HFFc6 (cell line): ENCODE measurements around the gene HEATR5B. TPM values are rescaled to one million over a fixed set of nuclear protein-coding genes. Genes with fewer than 3 reads are reported as not detected.

Source experiments
- DNase-seq: peaks from one replicate; pipeline ENCODE4 v3.0.0-alpha.2; 2018
- H3K27ac Mint-ChIP-seq: 2 replicates; pipeline ENCODE4 v1.8.0; 2020; ENCODE audit warnings: mild to moderate bottlenecking, mixed read lengths
- H3K27me3 Mint-ChIP-seq: 2 replicates; pipeline ENCODE4 v1.8.0; 2021; ENCODE audit warnings: mild to moderate bottlenecking, moderate library complexity, mixed read lengths; ENCODE audit not compliant: insufficient read depth
- H3K36me3 Mint-ChIP-seq: 2 replicates; pipeline ENCODE4 v1.8.0; 2021; ENCODE audit warnings: low read depth, mixed read lengths
- H3K4me1 Mint-ChIP-seq: 2 replicates; pipeline ENCODE4 v1.8.0; 2020; ENCODE audit warnings: low read depth, mixed read lengths
- H3K4me3 Mint-ChIP-seq: 2 replicates; pipeline ENCODE4 v1.8.0; 2020; ENCODE audit warnings: mild to moderate bottlenecking, moderate library complexity, mixed read lengths
- H3K9me3 Mint-ChIP-seq: 2 replicates; pipeline ENCODE4 v1.8.0; 2020; ENCODE audit warnings: mild to moderate bottlenecking, mixed read lengths
- total RNA-seq, 6 experiments: library from RNA; stranded (reverse); fragmentation: NEBNext Ultra II Directional; extraction: Animal tissue kit (Norgen Biotek cat#: 25700); gene quantifications; 2 replicates in 1 of 6; 3 replicates in 5 of 6; pipeline ENCODE4 v1.2.3, GENCODE V29; 2021
- TF ChIP-seq, protein P1 (sequence below): fragments of 200-600 bp; sonication (generic); IDR thresholded peaks from 2 replicates; pipeline ENCODE4 v1.5.0; 2021; ENCODE audit warnings: antibody characterized with exemption, mild to moderate bottlenecking

HEATR5B gene
- total RNA-seq, 6 experiments from 2014 or later: 9.9 to 12.5 (median 12.1) TPM

DNA sequence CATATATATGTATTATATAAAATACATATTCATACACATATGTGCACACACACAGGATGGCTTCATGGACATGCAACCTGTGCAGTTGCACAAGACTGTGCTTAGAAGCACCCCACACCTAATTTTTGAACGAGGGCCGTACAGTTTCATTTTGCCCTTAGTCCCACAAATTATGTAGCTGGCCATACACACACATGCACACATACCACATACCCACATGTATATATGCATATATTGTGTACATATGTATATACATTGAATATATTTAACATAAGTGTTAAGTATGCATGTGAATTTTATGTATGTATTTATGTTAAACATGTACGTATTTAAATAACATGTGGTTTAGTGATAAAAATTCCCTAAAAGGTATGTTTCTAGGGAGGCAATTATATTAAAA, 18.4 kb upstream of the HEATR5B start:
- no peaks in the 10 kb centered on the region; the same call in 1 of the 2 replicates for H3K27me3 Mint-ChIP-seq

DNA sequence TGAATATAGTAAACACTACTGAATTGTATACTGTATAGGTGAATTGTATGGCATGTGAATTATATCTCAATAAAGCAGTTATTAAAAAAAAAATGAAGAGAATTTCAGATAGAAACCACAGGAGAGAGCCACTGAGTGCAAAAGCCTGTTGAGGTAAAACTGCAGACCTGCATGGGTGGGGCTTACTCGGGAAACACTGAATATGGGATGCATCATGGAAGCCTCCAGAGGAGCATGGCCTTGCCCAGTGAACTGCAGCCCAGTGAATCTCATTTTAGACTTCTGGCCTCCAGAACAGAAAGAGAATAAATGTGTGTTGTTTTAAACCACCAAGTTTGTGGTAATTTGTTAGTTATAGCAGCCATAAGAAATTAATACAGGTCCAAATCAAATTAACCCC, 15.9 kb upstream of the HEATR5B start:
- Mint-ChIP-seq H3K9me3 (no peaks in the 10 kb centered on the region), H3K36me3 (peaks cover 46% of the 10 kb centered on the region), H3K4me1 (peaks cover 17% of the 10 kb centered on the region), H3K27ac (no peak overlapping the region), H3K4me3 (no peak overlapping the region), H3K27me3 (no peaks in the 10 kb centered on the region)
- DNase-seq: no peak
- TF ChIP-seq, protein P1, sequence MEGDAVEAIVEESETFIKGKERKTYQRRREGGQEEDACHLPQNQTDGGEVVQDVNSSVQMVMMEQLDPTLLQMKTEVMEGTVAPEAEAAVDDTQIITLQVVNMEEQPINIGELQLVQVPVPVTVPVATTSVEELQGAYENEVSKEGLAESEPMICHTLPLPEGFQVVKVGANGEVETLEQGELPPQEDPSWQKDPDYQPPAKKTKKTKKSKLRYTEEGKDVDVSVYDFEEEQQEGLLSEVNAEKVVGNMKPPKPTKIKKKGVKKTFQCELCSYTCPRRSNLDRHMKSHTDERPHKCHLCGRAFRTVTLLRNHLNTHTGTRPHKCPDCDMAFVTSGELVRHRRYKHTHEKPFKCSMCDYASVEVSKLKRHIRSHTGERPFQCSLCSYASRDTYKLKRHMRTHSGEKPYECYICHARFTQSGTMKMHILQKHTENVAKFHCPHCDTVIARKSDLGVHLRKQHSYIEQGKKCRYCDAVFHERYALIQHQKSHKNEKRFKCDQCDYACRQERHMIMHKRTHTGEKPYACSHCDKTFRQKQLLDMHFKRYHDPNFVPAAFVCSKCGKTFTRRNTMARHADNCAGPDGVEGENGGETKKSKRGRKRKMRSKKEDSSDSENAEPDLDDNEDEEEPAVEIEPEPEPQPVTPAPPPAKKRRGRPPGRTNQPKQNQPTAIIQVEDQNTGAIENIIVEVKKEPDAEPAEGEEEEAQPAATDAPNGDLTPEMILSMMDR: no peak

More for the DNA sequence above, 18.4 kb upstream of the HEATR5B start:
- H3K9me3 Mint-ChIP-seq: no peaks in the 10 kb centered on the region
- H3K4me3 Mint-ChIP-seq: no peak overlapping the region
- peaks cover 17% of the 10 kb centered on the region for H3K4me1 Mint-ChIP-seq
- TF ChIP-seq, protein P1: no peak
- no peak overlapping the region for H3K27ac Mint-ChIP-seq
- H3K36me3 Mint-ChIP-seq: peaks cover 49% of the 10 kb centered on the region
- DNase-seq: no peak

DNA sequence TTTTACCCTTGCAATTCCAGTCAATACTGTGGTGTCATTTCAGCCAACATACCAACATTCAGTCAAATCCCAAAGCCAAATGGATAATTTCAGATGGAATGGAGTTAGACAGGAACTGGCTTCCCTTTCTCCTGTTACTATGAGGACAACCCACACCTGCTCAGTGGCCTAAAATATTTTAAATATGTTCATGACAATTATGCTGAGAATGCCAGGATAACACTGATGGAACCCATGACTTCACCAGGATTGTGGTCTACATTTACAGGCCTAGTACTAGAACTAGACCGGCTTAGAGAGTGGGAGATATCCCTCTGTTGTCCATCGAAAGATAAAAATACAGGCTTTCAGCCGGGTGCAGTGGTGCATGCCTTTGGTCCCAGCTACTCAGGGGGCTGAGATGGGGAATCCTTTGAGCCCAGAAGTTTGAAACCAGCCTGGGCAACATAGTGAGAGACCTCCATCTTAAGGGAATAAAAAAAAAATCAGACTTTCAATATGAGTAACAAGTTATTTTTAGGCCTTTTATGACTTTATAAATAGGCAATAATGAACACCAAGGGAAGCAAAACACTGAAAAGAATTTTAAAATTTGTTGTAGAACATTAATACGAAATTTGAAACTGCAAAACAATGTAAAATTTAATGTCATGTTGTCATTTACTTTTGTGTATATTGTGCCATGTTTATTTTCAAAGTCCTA, 14.4 kb upstream of the HEATR5B start:
- no peak overlapping the region for H3K27ac Mint-ChIP-seq
- peaks cover 5% of the 10 kb centered on the region for H3K4me1 Mint-ChIP-seq
- TF ChIP-seq, protein P1: no peak
- no peaks in the 10 kb centered on the region for H3K9me3 Mint-ChIP-seq
- peaks cover 44% of the 10 kb centered on the region for H3K36me3 Mint-ChIP-seq
- DNase-seq: no peak
- H3K4me3 Mint-ChIP-seq: no peak overlapping the region
- H3K27me3 Mint-ChIP-seq: no peaks in the 10 kb centered on the region

DNA sequence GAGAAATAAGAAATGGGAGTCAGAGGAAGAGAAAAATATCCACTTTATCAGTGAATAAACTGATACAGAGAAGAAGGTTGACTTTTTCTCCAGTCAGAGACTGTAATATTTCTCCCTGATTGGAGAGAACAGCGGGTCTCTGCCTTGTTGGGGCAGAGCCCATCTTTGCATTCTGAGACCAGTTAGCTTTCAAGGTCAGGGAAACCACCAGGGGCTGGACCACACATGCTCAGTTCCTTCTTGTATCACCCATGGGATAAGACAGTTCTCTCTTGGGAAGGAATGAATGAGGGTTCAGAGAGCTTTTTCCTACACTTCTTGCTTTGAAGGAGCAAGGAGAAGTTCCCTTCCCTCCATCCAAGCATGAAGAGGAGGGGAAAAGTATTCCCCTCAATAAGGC, 12.4 kb upstream of the HEATR5B start:
- DNase-seq: no peak
- Mint-ChIP-seq H3K27me3 (no peaks in the 10 kb centered on the region), H3K4me3 (no peak overlapping the region), H3K4me1 (no peaks in the 10 kb centered on the region), H3K27ac (no peak overlapping the region), H3K36me3 (peaks cover 39% of the 10 kb centered on the region), H3K9me3 (no peaks in the 10 kb centered on the region)
- TF ChIP-seq, protein P1: no peak

DNA sequence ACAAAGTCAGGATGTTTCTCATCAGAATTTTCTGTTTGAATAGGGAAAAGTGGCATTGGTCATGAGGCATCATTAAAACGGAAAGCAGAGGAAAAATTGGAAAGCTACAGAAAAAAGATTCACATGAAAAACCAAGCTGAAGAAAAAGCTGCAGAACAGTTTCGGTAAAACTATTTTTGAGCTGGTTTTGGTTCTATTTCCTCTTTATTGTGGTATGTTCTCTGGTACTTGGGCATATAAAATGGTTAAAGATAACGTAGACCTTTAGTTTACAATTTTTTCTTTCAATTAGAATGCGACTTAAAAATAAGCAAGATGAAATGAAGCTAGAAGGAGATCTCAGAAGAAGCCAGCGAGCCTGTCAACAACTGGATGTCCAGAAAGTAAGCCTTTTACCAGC, 7.7 kb upstream of the HEATR5B start:
- Mint-ChIP-seq H3K36me3 (peaks cover 22% of the 10 kb centered on the region), H3K4me1 (no peaks in the 10 kb centered on the region), H3K27ac (no peak overlapping the region), H3K27me3 (no peaks in the 10 kb centered on the region), H3K9me3 (no peaks in the 10 kb centered on the region), H3K4me3 (no peak overlapping the region)
- no peak for DNase-seq
- TF ChIP-seq, protein P1: no peak
